Neural cell (in vitro differentiated cells): ENCODE results near the gene TMC1. TPM values are rescaled to one million over a fixed set of nuclear protein-coding genes. Genes with fewer than 3 reads are reported as not detected.

Source experiments
- H2AFZ ChIP-seq: fragments of 200-600, 300-800 bp; sonication (generic), shearing (Covaris generic); 2 replicates; pipeline ENCODE4 v1.6.0; 2014; ENCODE audit warnings: low read depth, mild to moderate bottlenecking, antibody characterized with exemption, low read length, moderate library complexity
- H3F3A ChIP-seq: fragments of 200-600 bp; shearing (Covaris generic); 2 replicates; pipeline ENCODE4 v1.6.1; 2016; ENCODE audit warnings: mild to moderate bottlenecking, moderate library complexity, mixed read lengths, antibody characterized with exemption, low read length; ENCODE audit not compliant: insufficient read depth, poor library complexity, severe bottlenecking
- H3K27ac ChIP-seq: fragments of 200-600, 300-800 bp; sonication (generic), shearing (Covaris generic); 2 replicates; pipeline ENCODE4 v1.5.1; 2014; ENCODE audit warnings: mild to moderate bottlenecking, low read length, moderate library complexity
- H3K27me3 ChIP-seq: fragments of 300-800, 200-600 bp; sonication (generic), shearing (Covaris generic); 2 replicates; pipeline ENCODE4 v1.6.0; 2014; ENCODE audit warnings: mild to moderate bottlenecking, low read depth, low read length, moderate library complexity; ENCODE audit not compliant: insufficient read depth
- H3K36me3 ChIP-seq: fragments of 300-800, 200-600 bp; sonication (generic), shearing (Covaris generic); 2 replicates; pipeline ENCODE4 v1.5.1; 2014; ENCODE audit warnings: mild to moderate bottlenecking, antibody characterized with exemption, low read length, moderate library complexity; ENCODE audit not compliant: insufficient read depth
- H3K4me2 ChIP-seq: fragments of 300-800, 200-600 bp; sonication (generic), shearing (Covaris generic); 2 replicates; pipeline ENCODE4 v1.6.0; 2014; ENCODE audit warnings: mild to moderate bottlenecking, low read length
- H3K4me3 ChIP-seq: fragments of 300-800, 200-600 bp; sonication (generic), shearing (Covaris generic); 2 replicates; pipeline ENCODE4 v1.5.1; 2014; ENCODE audit warnings: mild to moderate bottlenecking, low read length, moderate library complexity
- H3K79me2 ChIP-seq: fragments of 200-600 bp; shearing (Covaris generic); replicated peaks from 2 replicates; pipeline ENCODE4 v1.6.0; 2014; ENCODE audit warnings: mild to moderate bottlenecking, low read length, moderate library complexity; ENCODE audit not compliant: insufficient read depth
- H3K9ac ChIP-seq: fragments of 300-800, 200-600 bp; sonication (generic), shearing (Covaris generic); 2 replicates; pipeline ENCODE4 v1.6.1; 2016; ENCODE audit warnings: mild to moderate bottlenecking, low read length, mixed read lengths
- H3K9me2 ChIP-seq: fragments of 200-600 bp; shearing (Covaris generic); 2 replicates; pipeline ENCODE4 v1.6.1; 2016; ENCODE audit warnings: mild to moderate bottlenecking, low read length, mixed read lengths; ENCODE audit not compliant: insufficient read depth
- H3K9me3 ChIP-seq: fragments of 200-600, 300-800 bp; sonication (generic), shearing (Covaris generic); 2 replicates; pipeline ENCODE4 v1.6.1; 2016; ENCODE audit warnings: mild to moderate bottlenecking, mixed run types, low read length, moderate library complexity, mixed read lengths
- H4K20me1 ChIP-seq: fragments of 200-600 bp; shearing (Covaris generic); 2 replicates; pipeline ENCODE4 v1.6.1; 2016; ENCODE audit warnings: mild to moderate bottlenecking, mixed run types; ENCODE audit not compliant: insufficient read depth
- CTCF ChIP-seq: fragments of 450-650 bp; IDR thresholded peaks from 2 replicates; pipeline ENCODE4 v1.5.1; 2014; ENCODE audit warnings: antibody characterized with exemption, mild to moderate bottlenecking, moderate library complexity; ENCODE audit not compliant: poor library complexity, severe bottlenecking
- EP300 ChIP-seq: fragments of 450-650 bp; conservative IDR thresholded peaks from 2 replicates; pipeline ENCODE4 v1.6.1; 2014; ENCODE audit warnings: antibody characterized with exemption, mild to moderate bottlenecking, moderate library complexity; ENCODE audit not compliant: poor library complexity, severe bottlenecking
- EZH2 ChIP-seq: fragments of 200-600, 300-800 bp; shearing (Covaris generic), sonication (generic); IDR thresholded peaks from 2 replicates; pipeline ENCODE4 v1.6.1; 2014; ENCODE audit warnings: antibody characterized with exemption, low read length, borderline replicate concordance, mild to moderate bottlenecking; ENCODE audit not compliant: insufficient read depth, poor library complexity, severe bottlenecking
- MXI1 ChIP-seq: fragments of 450-650 bp; conservative IDR thresholded peaks from 2 replicates; pipeline ENCODE4 v1.6.1; 2014; ENCODE audit warnings: antibody characterized with exemption, mild to moderate bottlenecking; ENCODE audit not compliant: poor library complexity, severe bottlenecking
- POLR2AphosphoS5 ChIP-seq: IDR thresholded peaks from 2 replicates; pipeline ENCODE4 v1.6.1; 2012
- RAD21 ChIP-seq: fragments of 450-650 bp; conservative IDR thresholded peaks from 2 replicates; pipeline ENCODE4 v1.6.1; 2014; ENCODE audit warnings: antibody characterized with exemption, mild to moderate bottlenecking, moderate library complexity
- REST ChIP-seq: IDR thresholded peaks from 2 replicates; pipeline ENCODE4 v1.6.1; 2012; ENCODE audit warnings: borderline replicate concordance
- SMC3 ChIP-seq: fragments of 450-650 bp; conservative IDR thresholded peaks from 2 replicates; pipeline ENCODE4 v1.6.1; 2014; ENCODE audit warnings: antibody characterized with exemption, mild to moderate bottlenecking, moderate library complexity; ENCODE audit not compliant: poor library complexity
- TAF1 ChIP-seq: IDR thresholded peaks from 2 replicates; pipeline ENCODE4 v1.6.1; 2012; ENCODE audit warnings: low read depth
- polyA plus RNA-seq: library from polyadenylated mRNA; depleted of rRNA; stranded (reverse); fragments of >200 nt; gene quantifications from 2 replicates; pipeline ENCODE4 v1.2.3, GENCODE V29; 2014

The TMC1 gene
- polyA plus RNA-seq, 1 donor from 2014 or later: not detected

- Histone ChIP-seq H3F3A (no peaks in the 10 kb centered on the region), H3K4me2 (no peak overlapping the region), H3K9me3 (peaks cover 4% of the 10 kb centered on the region), H3K79me2 (no peaks in the 10 kb centered on the region), H3K9ac (no peak overlapping the region), H2AFZ (no peak overlapping the region), H3K27me3 (no peaks in the 10 kb centered on the region), H3K27ac (no peak overlapping the region), H3K36me3 (no peaks in the 10 kb centered on the region), H3K9me2 (no peaks in the 10 kb centered on the region), H4K20me1 (no peaks in the 10 kb centered on the region), H3K4me3 (no peak overlapping the region)
- TF ChIP-seq POLR2AphosphoS5 (no peak), RAD21 (no peak), CTCF (no peak), EP300 (no peak), EZH2 (no peak)
These were observed 269.6 kb downstream of the TMC1 start for GRCh38 chr9:72790989-72791388.

- no peak overlapping the region for H3K4me3 ChIP-seq
- no peaks in the 10 kb centered on the region for H3K9me2 ChIP-seq
- TF ChIP-seq EP300 (no peak), SMC3 (no peak), RAD21 (no peak), REST (no peak), EZH2 (no peak), POLR2AphosphoS5 (no peak), CTCF (no peak), MXI1 (no peak), TAF1 (no peak)
- H3K27ac ChIP-seq: no peak overlapping the region
- no peaks in the 10 kb centered on the region for H3K27me3 ChIP-seq
- H3K9me3 ChIP-seq: peaks cover 4% of the 10 kb centered on the region
- H3K79me2 ChIP-seq: no peaks in the 10 kb centered on the region
- no peak overlapping the region for H3K9ac ChIP-seq
- H3K36me3 ChIP-seq: no peaks in the 10 kb centered on the region
- no peaks in the 10 kb centered on the region for H3F3A ChIP-seq
- H2AFZ ChIP-seq: no peak overlapping the region
- no peak overlapping the region for H3K4me2 ChIP-seq
- H4K20me1 ChIP-seq: no peaks in the 10 kb centered on the region
These were observed 270.0 kb downstream of the TMC1 start for GRCh38 chr9:72791436-72791835.
